SIG-M5 (cell line): ENCODE results near the gene PLCB4.

ENCODE experiments used
- DNase-seq: peaks from one replicate; lab custom pipeline; 2025; lab: John Stamatoyannopoulos, UW

PLCB4 gene

GRCh38 chr20:9223296-9223695 is 154.4 kb downstream of the PLCB4 start:
- no peak for DNase-seq

- no peak for DNase-seq
Observed at GRCh38 chr20:9225879-9226278, 157.0 kb downstream of the PLCB4 start.

GRCh38 chr20:9227896-9228615 is 159.2 kb downstream of the PLCB4 start:
- DNase-seq, result no peak

- DNase-seq, result no peak
Observed at GRCh38 chr20:9228774-9229450, 160.0 kb downstream of the PLCB4 start.

- DNase-seq, result no peak
Observed at GRCh38 chr20:9230406-9230805, 161.5 kb downstream of the PLCB4 start.

- no peak for DNase-seq
Observed at GRCh38 chr20:9233804-9234203, 164.9 kb downstream of the PLCB4 start.

GRCh38 chr20:9235518-9235917 is 166.6 kb downstream of the PLCB4 start:
- DNase-seq, result no peak

- no peak for DNase-seq
Observed at GRCh38 chr20:9236458-9236857, 167.6 kb downstream of the PLCB4 start.

GRCh38 chr20:9241232-9241692 is 172.4 kb downstream of the PLCB4 start:
- no peak for DNase-seq

GRCh38 chr20:9241721-9242427 is 173.0 kb downstream of the PLCB4 start:
- no peak for DNase-seq

GRCh38 chr20:9243986-9244385 is 175.1 kb downstream of the PLCB4 start:
- no peak for DNase-seq

GRCh38 chr20:9244811-9245210 is 175.9 kb downstream of the PLCB4 start:
- no peak for DNase-seq

- no peak for DNase-seq
Observed at GRCh38 chr20:9246731-9247130, 177.8 kb downstream of the PLCB4 start.

- no peak for DNase-seq
Observed at GRCh38 chr20:9250511-9250910, 181.6 kb downstream of the PLCB4 start.

- DNase-seq, result no peak
Observed at GRCh38 chr20:9253006-9253539, 184.2 kb downstream of the PLCB4 start.

- no peak for DNase-seq
Observed at GRCh38 chr20:9255171-9255570, 186.3 kb downstream of the PLCB4 start.

GRCh38 chr20:9256393-9256792 is 187.5 kb downstream of the PLCB4 start:
- DNase-seq, result no peak

GRCh38 chr20:9258901-9259300 is 190.0 kb downstream of the PLCB4 start:
- no peak for DNase-seq

- no peak for DNase-seq
Observed at GRCh38 chr20:9260027-9260426, 191.1 kb downstream of the PLCB4 start.

- no peak for DNase-seq
Observed at GRCh38 chr20:9261781-9262180, 192.9 kb downstream of the PLCB4 start.

GRCh38 chr20:9262653-9263194 is 193.8 kb downstream of the PLCB4 start:
- no peak for DNase-seq

- no peak for DNase-seq
Observed at GRCh38 chr20:9269280-9269971, 200.5 kb downstream of the PLCB4 start.
